Measurements from ENCODE around the gene RASSF5.
A peak's percentile ranks its signal among the peaks of the same experiment; 100 is the strongest.

RASSF5 gene

DNA sequence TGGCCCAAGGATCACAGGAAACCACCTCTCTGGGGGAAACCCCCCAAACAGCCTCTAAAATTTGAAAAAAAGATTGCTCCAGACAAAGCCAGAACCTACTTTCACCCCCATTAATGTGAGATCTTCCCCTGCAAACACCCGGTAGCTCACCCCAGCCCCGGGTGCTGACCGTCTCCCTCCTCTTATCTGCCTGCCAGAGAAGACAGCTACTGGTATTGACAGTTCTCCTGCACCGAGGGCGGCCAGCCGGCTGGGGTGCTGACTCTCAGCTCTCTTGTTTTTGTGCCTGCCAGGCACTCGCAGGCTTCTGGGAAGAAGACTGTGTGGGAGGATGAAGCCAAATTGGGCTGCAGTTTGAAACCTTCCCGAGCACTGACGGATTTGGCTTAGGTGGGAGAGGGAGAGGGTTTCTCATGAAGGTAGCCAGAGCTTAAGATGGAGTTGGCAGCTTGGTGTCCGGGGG, 48.2 kb downstream of the RASSF5 start:
- H3K4me1 ChIP-seq (ENCODE audit: control insufficient read depth, low read depth, low read length), result no peaks in the 10 kb centered on the region
- DNase-seq, result no peak

GRCh38 chr1:206556047-206556749, 48.9 kb downstream of the RASSF5 start:
- H3K79me2 ChIP-seq (ENCODE audit: control insufficient read depth, insufficient read depth, low read length), result no peaks in the 10 kb centered on the region
- no peak overlapping the region for H2BK15ac ChIP-seq (replicated peaks; ENCODE audit: low read depth)
- H2BK5ac ChIP-seq (ENCODE audit: low read length), result no peak overlapping the region
- H4K8ac ChIP-seq (ENCODE audit: low read depth, low read length), result no peak overlapping the region
- H3K27ac ChIP-seq (ENCODE audit: low read depth, low read length), result no peak overlapping the region
- H4K5ac ChIP-seq (ENCODE audit: low read length), result no peak overlapping the region
- H3K9ac ChIP-seq (ENCODE audit: low read length), result no peak overlapping the region
- no peak overlapping the region for H3K23ac ChIP-seq (ENCODE audit: low read length)
- no peaks in the 10 kb centered on the region for H3K36me3 ChIP-seq (ENCODE audit: control insufficient read depth, insufficient read depth, low read length)
- no peak overlapping the region for H3K4ac ChIP-seq (ENCODE audit: low read depth, low read length)
- H3K27me3 ChIP-seq (ENCODE audit: insufficient read depth, low read length, poor library complexity), result peaks cover 2% of the 10 kb centered on the region
- H3K56ac ChIP-seq (ENCODE audit: low read length), result no peak overlapping the region
- H2BK120ac ChIP-seq (ENCODE audit: low read depth, low read length), result no peak overlapping the region
- no peak overlapping the region for H3K18ac ChIP-seq (ENCODE audit: low read length)
- no peak overlapping the region for H3K4me3 ChIP-seq (ENCODE audit: low read length)
- no peak for DNase-seq
- no CpG with 5 or more reads among the region's 7 CpGs for WGBS (ENCODE audit: extremely low coverage, insufficient coverage, low lambda C conversion rate)
- H3K79me1 ChIP-seq (ENCODE audit: low read length), result no peaks in the 10 kb centered on the region
- H2AK5ac ChIP-seq (ENCODE audit: low read length), result no peak overlapping the region
- H3K4me2 ChIP-seq (ENCODE audit: low read length), result no peak overlapping the region
- no peaks in the 10 kb centered on the region for H3K4me1 ChIP-seq (ENCODE audit: control insufficient read depth, low read depth, low read length)

More for the DNA sequence above, 48.2 kb downstream of the RASSF5 start:
- Histone ChIP-seq H3K23ac (ENCODE audit: low read length) (no peak overlapping the region), H2BK120ac (ENCODE audit: low read depth, low read length) (no peak overlapping the region), H3K27me3 (ENCODE audit: insufficient read depth, low read length, poor library complexity) (peaks cover 2% of the 10 kb centered on the region), H2AK5ac (ENCODE audit: low read length) (no peak overlapping the region), H4K5ac (ENCODE audit: low read length) (no peak overlapping the region), H3K56ac (ENCODE audit: low read length) (no peak overlapping the region), H4K8ac (ENCODE audit: low read depth, low read length) (no peak overlapping the region), H3K4me3 (ENCODE audit: low read length) (no peak overlapping the region), H3K4ac (ENCODE audit: low read depth, low read length) (no peak overlapping the region), H3K79me2 (ENCODE audit: control insufficient read depth, insufficient read depth, low read length) (no peaks in the 10 kb centered on the region), H3K9ac (ENCODE audit: low read length) (no peak overlapping the region), H2BK15ac (replicated peaks; ENCODE audit: low read depth) (no peak overlapping the region), H3K18ac (ENCODE audit: low read length) (no peak overlapping the region), H3K27ac (ENCODE audit: low read depth, low read length) (no peak overlapping the region), H2BK5ac (ENCODE audit: low read length) (no peak overlapping the region), H3K4me2 (ENCODE audit: low read length) (no peak overlapping the region), H3K36me3 (ENCODE audit: control insufficient read depth, insufficient read depth, low read length) (no peaks in the 10 kb centered on the region), H3K79me1 (ENCODE audit: low read length) (no peaks in the 10 kb centered on the region)
- no CpG with 5 or more reads among the region's 10 CpGs for WGBS (ENCODE audit: extremely low coverage, insufficient coverage, low lambda C conversion rate)

- no peak overlapping the region for H2BK15ac ChIP-seq (replicated peaks; ENCODE audit: low read depth)
- no peak overlapping the region for H4K8ac ChIP-seq (ENCODE audit: low read depth, low read length)
- no peak overlapping the region for H3K27ac ChIP-seq (ENCODE audit: low read depth, low read length)
- no peak overlapping the region for H3K4ac ChIP-seq (ENCODE audit: low read depth, low read length)
- H3K4me1 ChIP-seq (ENCODE audit: control insufficient read depth, low read depth, low read length), result no peaks in the 10 kb centered on the region
- DNase-seq, result peak; percentile 66
- H2BK120ac ChIP-seq (ENCODE audit: low read depth, low read length), result no peak overlapping the region
- H2BK5ac ChIP-seq (ENCODE audit: low read length), result no peak overlapping the region
- H3K18ac ChIP-seq (ENCODE audit: low read length), result peak overlapping the region; percentile 62
- peak overlapping the region; percentile 42 for H3K9ac ChIP-seq (ENCODE audit: low read length)
- peaks cover 2% of the 10 kb centered on the region for H3K27me3 ChIP-seq (ENCODE audit: insufficient read depth, low read length, poor library complexity)
- H3K4me3 ChIP-seq (ENCODE audit: low read length), result peak overlapping the region; percentile 6
- peak overlapping the region; percentile 65 for H3K56ac ChIP-seq (ENCODE audit: low read length)
- no peak overlapping the region for H3K23ac ChIP-seq (ENCODE audit: low read length)
- H3K4me2 ChIP-seq (ENCODE audit: low read length), result peak overlapping the region; percentile 70
- H4K5ac ChIP-seq (ENCODE audit: low read length), result no peak overlapping the region
- no peaks in the 10 kb centered on the region for H3K79me1 ChIP-seq (ENCODE audit: low read length)
- no peaks in the 10 kb centered on the region for H3K36me3 ChIP-seq (ENCODE audit: control insufficient read depth, insufficient read depth, low read length)
- no peaks in the 10 kb centered on the region for H3K79me2 ChIP-seq (ENCODE audit: control insufficient read depth, insufficient read depth, low read length)
- WGBS (ENCODE audit: extremely low coverage, insufficient coverage, low lambda C conversion rate), result no CpG with 5 or more reads among the region's 67 CpGs
- no peak overlapping the region for H2AK5ac ChIP-seq (ENCODE audit: low read length)
These were observed 49.7 kb downstream of the RASSF5 start for GRCh38 chr1:206556750-206557635.

- H2AK5ac ChIP-seq (ENCODE audit: low read length), result no peak overlapping the region
- no peaks in the 10 kb centered on the region for H3K79me2 ChIP-seq (ENCODE audit: control insufficient read depth, insufficient read depth, low read length)
- H3K9ac ChIP-seq (ENCODE audit: low read length), result peak overlapping the region; percentile 42
- H3K79me1 ChIP-seq (ENCODE audit: low read length), result no peaks in the 10 kb centered on the region
- peak overlapping the region; percentile 70 for H3K4me2 ChIP-seq (ENCODE audit: low read length)
- no peak for DNase-seq
- H3K56ac ChIP-seq (ENCODE audit: low read length), result peak overlapping the region; percentile 65
- H4K8ac ChIP-seq (ENCODE audit: low read depth, low read length), result no peak overlapping the region
- no peak overlapping the region for H2BK120ac ChIP-seq (ENCODE audit: low read depth, low read length)
- no CpG with 5 or more reads among the region's 14 CpGs for WGBS (ENCODE audit: extremely low coverage, insufficient coverage, low lambda C conversion rate)
- H3K4me3 ChIP-seq (ENCODE audit: low read length), result peak overlapping the region; percentile 6
- H3K18ac ChIP-seq (ENCODE audit: low read length), result no peak overlapping the region
- no peak overlapping the region for H3K4ac ChIP-seq (ENCODE audit: low read depth, low read length)
- no peak overlapping the region for H4K5ac ChIP-seq (ENCODE audit: low read length)
- H3K36me3 ChIP-seq (ENCODE audit: control insufficient read depth, insufficient read depth, low read length), result no peaks in the 10 kb centered on the region
- H3K27ac ChIP-seq (ENCODE audit: low read depth, low read length), result no peak overlapping the region
- peaks cover 2% of the 10 kb centered on the region for H3K27me3 ChIP-seq (ENCODE audit: insufficient read depth, low read length, poor library complexity)
- peak overlapping the region; percentile 24 for H3K23ac ChIP-seq (ENCODE audit: low read length)
- H3K4me1 ChIP-seq (ENCODE audit: control insufficient read depth, low read depth, low read length), result no peaks in the 10 kb centered on the region
- no peak overlapping the region for H2BK5ac ChIP-seq (ENCODE audit: low read length)
- H2BK15ac ChIP-seq (replicated peaks; ENCODE audit: low read depth), result no peak overlapping the region
These were observed 50.5 kb downstream of the RASSF5 start for GRCh38 chr1:206557636-206558473.

GRCh38 chr1:206558794-206559671, 51.7 kb downstream of the RASSF5 start:
- Histone ChIP-seq H2BK15ac (replicated peaks; ENCODE audit: low read depth) (no peak overlapping the region), H2AK5ac (ENCODE audit: low read length) (no peak overlapping the region), H3K27ac (ENCODE audit: low read depth, low read length) (no peak overlapping the region), H3K56ac (ENCODE audit: low read length) (no peak overlapping the region), H3K23ac (ENCODE audit: low read length) (no peak overlapping the region), H3K79me1 (ENCODE audit: low read length) (no peaks in the 10 kb centered on the region), H3K79me2 (ENCODE audit: control insufficient read depth, insufficient read depth, low read length) (no peaks in the 10 kb centered on the region), H2BK120ac (ENCODE audit: low read depth, low read length) (no peak overlapping the region), H3K18ac (ENCODE audit: low read length) (no peak overlapping the region), H4K5ac (ENCODE audit: low read length) (no peak overlapping the region), H3K4me3 (ENCODE audit: low read length) (no peak overlapping the region), H3K27me3 (ENCODE audit: insufficient read depth, low read length, poor library complexity) (peaks cover 2% of the 10 kb centered on the region), H3K9ac (ENCODE audit: low read length) (no peak overlapping the region), H3K4me1 (ENCODE audit: control insufficient read depth, low read depth, low read length) (no peaks in the 10 kb centered on the region), H3K36me3 (ENCODE audit: control insufficient read depth, insufficient read depth, low read length) (no peaks in the 10 kb centered on the region), H3K4ac (ENCODE audit: low read depth, low read length) (no peak overlapping the region), H4K8ac (ENCODE audit: low read depth, low read length) (no peak overlapping the region), H2BK5ac (ENCODE audit: low read length) (no peak overlapping the region), H3K4me2 (ENCODE audit: low read length) (no peak overlapping the region)
- no CpG with 5 or more reads among the region's 6 CpGs for WGBS (ENCODE audit: extremely low coverage, insufficient coverage, low lambda C conversion rate)
- no peak for DNase-seq

Measured in mesendoderm (in vitro differentiated cells).